Spleen (tissue), 7 donors: ENCODE measurements around the gene FXYD2.

Experiments used
- CTCF ChIP-seq, 11 experiments: fragments of 200-600 bp in 7 of 11; fragments of 450-650 bp in 4 of 11; sonication (generic) in 4 of 11; IDR thresholded peaks in 8 of 11; conservative IDR thresholded peaks in 3 of 11; 1 replicate in 7 of 11; 2 replicates in 4 of 11; pipeline versions ENCODE4 v1.4.0 to v1.8.0; 2016 to 2021; ENCODE audit warnings: antibody characterized with exemption in 11 of 11, inconsistent platforms in 4 of 11, mild to moderate bottlenecking in 1 of 11
- POLR2A ChIP-seq, 3 donors: fragments of 450-650 bp; IDR thresholded peaks; one replicate each; pipeline ENCODE4 v1.5.1; 2017; ENCODE audit warnings: antibody characterized with exemption in 3 of 3, mild to moderate bottlenecking in 1 of 3
- POLR2AphosphoS5 ChIP-seq, 3 donors: sonication (generic); formaldehyde crosslinking; IDR thresholded peaks; one replicate each; pipeline ENCODE4 v1.5.1; 2017; ENCODE audit warnings: antibody characterized with exemption in 3 of 3
- donor health status: DM: no; HTN: no; CAD: no; lungs with moderate emphysema.
- donor health status: DM: no; HTN: no; CAD: no.
- donor health status: DM: no; HTN: no; CAD: no.

GRCh38 chr11:117771197-117771596 is 53.3 kb downstream of the FXYD2 start:
- no peak for TF ChIP-seq POLR2AphosphoS5 (IDR thresholded peaks at IDR 0.05)
- TF ChIP-seq CTCF (IDR thresholded peaks at IDR 0.05 in 8 of 11, conservative IDR thresholded peaks at IDR 0.05 in 3 of 11), result no peak
- no peak for TF ChIP-seq POLR2A (IDR thresholded peaks at IDR 0.05)
